Erythroblast (primary cell): ENCODE measurements around the gene C4BPB.

Source experiments
- GATA1 ChIP-seq: IDR thresholded peaks from 2 replicates; pipeline ENCODE4 v1.6.1; 2011; ENCODE audit warnings: low read depth, mild to moderate bottlenecking, control low read depth, low read length, moderate library complexity
- POLR2A ChIP-seq: IDR thresholded peaks from 2 replicates; pipeline ENCODE4 v1.6.1; 2011; ENCODE audit warnings: mild to moderate bottlenecking, low read length

DNA sequence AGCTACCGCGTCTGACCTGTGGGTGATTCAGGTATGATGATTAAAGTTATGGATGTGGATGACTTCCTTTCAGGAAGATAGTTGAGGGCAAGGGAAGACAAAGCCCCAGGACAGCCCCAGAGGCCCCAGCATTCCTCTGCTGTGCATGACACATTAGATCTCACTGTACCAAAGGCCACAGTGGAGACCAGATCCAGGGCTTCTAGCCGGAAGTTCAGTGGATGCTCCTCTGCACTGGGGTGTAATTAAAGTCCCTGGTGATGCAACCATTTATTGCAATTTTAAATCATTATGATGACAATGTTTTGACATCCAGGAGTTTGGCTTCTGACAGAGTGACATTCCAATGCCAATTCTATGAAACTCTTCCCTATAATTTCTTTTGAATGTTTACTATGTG, 20.3 kb downstream of the C4BPB start:
- no peak for TF ChIP-seq POLR2A
- TF ChIP-seq GATA1 = no peak
